Head of caudate nucleus (tissue), 42 donors: Measurements from ENCODE around the gene GALNT4.
A peak's percentile ranks its signal among the peaks of the same experiment; 100 is the strongest.

Experiments
- DNase-seq, 42 donors: peaks; one replicate each; pipeline versions ENCODE4 v3.0.0 to v3.0.0-alpha.2; 2020 to 2021; ENCODE audit warnings: mixed read lengths in 7 of 42
- intact Hi-C: fragments of 100-400 bp; cut with DNase I; formaldehyde crosslinking; loops from one replicate; pipeline ENCODE4 v1.15.0; 2022

Gene GALNT4

GRCh38 chr12:89504560-89505346 lies 19.8 kb downstream of the GALNT4 start:
- no peak for DNase-seq
- intact Hi-C loops, result no loop called here

GRCh38 chr12:89501793-89502192 lies 22.8 kb downstream of the GALNT4 start:
- DNase-seq, result no peak
- intact Hi-C loops, result no loop called here

- DNase-seq, result peak in 1 of 42 donors; percentile 40
- intact Hi-C loops, result no loop called here
Observed at GRCh38 chr12:89499857-89500256, 24.7 kb downstream of the GALNT4 start.

- intact Hi-C loops, result no loop called here
- DNase-seq, result no peak
Observed at GRCh38 chr12:89497467-89497866, 27.1 kb downstream of the GALNT4 start.

- DNase-seq, result no peak
- intact Hi-C loops, result no loop called here
Observed at GRCh38 chr12:89497005-89497404, 27.6 kb downstream of the GALNT4 start.

- intact Hi-C loops, result no loop called here
- peak in 13 of 42 donors; percentile 15 to 65 (median 33) for DNase-seq
Observed at GRCh38 chr12:89494411-89495231, 30.0 kb downstream of the GALNT4 start.

- intact Hi-C loops, result no loop called here
- no peak for DNase-seq
Observed at GRCh38 chr12:89493670-89494302, 30.8 kb downstream of the GALNT4 start.

GRCh38 chr12:89492883-89493282 lies 31.7 kb downstream of the GALNT4 start:
- intact Hi-C loops, result no loop called here
- DNase-seq, result no peak

GRCh38 chr12:89490922-89491321 lies 33.7 kb downstream of the GALNT4 start:
- DNase-seq, result no peak
- intact Hi-C loops, result no loop called here

GRCh38 chr12:89486264-89486663 lies 38.3 kb downstream of the GALNT4 start:
- intact Hi-C loops, result no loop called here
- DNase-seq, result no peak

- no peak for DNase-seq
- intact Hi-C loops, result no loop called here
Observed at GRCh38 chr12:89484470-89484869, 40.1 kb downstream of the GALNT4 start.

GRCh38 chr12:89481213-89481914 lies 43.2 kb downstream of the GALNT4 start:
- DNase-seq, result peak in 28 of 42 donors; percentile 20 to 76 (median 50)
- intact Hi-C loops, result no loop called here

- no peak for DNase-seq
- intact Hi-C loops, result no loop called here
Observed at GRCh38 chr12:89479982-89480381, 44.6 kb downstream of the GALNT4 start.

- DNase-seq, result no peak
- intact Hi-C loops, result no loop called here
Observed at GRCh38 chr12:89477633-89478279, 46.8 kb downstream of the GALNT4 start.

- intact Hi-C loops, result no loop called here
- DNase-seq, result no peak
Observed at GRCh38 chr12:89476904-89477595, 47.5 kb downstream of the GALNT4 start.

- no peak for DNase-seq
- intact Hi-C loops, result no loop called here
Observed at GRCh38 chr12:89476232-89476631, 48.4 kb downstream of the GALNT4 start.

GRCh38 chr12:89475203-89475990 lies 49.2 kb downstream of the GALNT4 start:
- intact Hi-C loops, result no loop called here
- no peak for DNase-seq
